ENCODE results near the gene DCAF4. TPM values are rescaled to one million over a fixed set of nuclear protein-coding genes. Genes with fewer than 3 reads are reported as not detected.

Gene DCAF4
- total RNA-seq, 4 donors from 2014 or later, result 29.0 to 45.0 (median 36.7) TPM

DNA sequence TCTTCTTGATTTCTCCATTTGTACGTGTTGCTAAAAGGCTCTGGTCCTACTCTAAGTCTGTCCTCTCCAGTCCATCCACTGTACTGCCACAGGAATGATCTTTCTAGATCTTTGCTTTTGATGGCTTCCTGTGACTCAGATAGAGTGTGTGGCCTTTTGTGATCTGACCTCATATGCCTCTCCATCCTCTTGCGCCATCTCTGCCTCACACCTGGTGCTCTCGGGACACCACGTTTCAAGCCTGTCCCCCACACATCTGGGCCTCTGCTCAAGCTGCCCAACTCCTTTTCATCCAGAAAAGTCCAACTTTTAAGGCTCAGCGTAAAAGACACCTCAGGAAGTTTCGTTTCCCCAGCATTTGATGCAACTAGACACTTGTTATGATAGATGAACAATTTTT is 39.0 kb downstream of the DCAF4 start:
- Histone ChIP-seq H3K36me3 (peaks cover 12% of the 10 kb centered on the region in 2 donors), H3K4me3 (replicated peaks in 1 of 3) (no peak overlapping the region), H3K4me1 (no peaks in the 10 kb centered on the region), H3K9me3 (no peaks in the 10 kb centered on the region), H3K27me3 (no peaks in the 10 kb centered on the region), H3K27ac (no peak overlapping the region)
- no peak for DNase-seq
- whole genome bisulfite sequencing, 2 donors, result 83 to 91% methylated on average over 6 of the region's 6 CpGs
- TF ChIP-seq POLR2A (IDR thresholded peaks at IDR 0.05), result no peak
- no peak for TF ChIP-seq CTCF (IDR thresholded peaks at IDR 0.05)
- intact Hi-C loops (cut with DNase I), result no loop called here

GRCh38 chr14:72966038-72966437 is 39.8 kb downstream of the DCAF4 start:
- TF ChIP-seq POLR2A (IDR thresholded peaks at IDR 0.05) (no peak), CTCF (IDR thresholded peaks at IDR 0.05) (no peak)
- WGBS, 2 donors, result 98% methylated on average over 6 of the region's 6 CpGs
- H3K27me3 ChIP-seq, result no peaks in the 10 kb centered on the region
- H3K27ac ChIP-seq, result no peak overlapping the region
- no peak overlapping the region for H3K4me3 ChIP-seq (replicated peaks in 1 of 3)
- intact Hi-C loops (cut with DNase I), result no loop called here
- H3K36me3 ChIP-seq, result peaks cover 18 to 19% of the 10 kb centered on the region in 2 donors
- no peak for DNase-seq
- H3K4me1 ChIP-seq, result no peaks in the 10 kb centered on the region
- no peaks in the 10 kb centered on the region for H3K9me3 ChIP-seq

DNA sequence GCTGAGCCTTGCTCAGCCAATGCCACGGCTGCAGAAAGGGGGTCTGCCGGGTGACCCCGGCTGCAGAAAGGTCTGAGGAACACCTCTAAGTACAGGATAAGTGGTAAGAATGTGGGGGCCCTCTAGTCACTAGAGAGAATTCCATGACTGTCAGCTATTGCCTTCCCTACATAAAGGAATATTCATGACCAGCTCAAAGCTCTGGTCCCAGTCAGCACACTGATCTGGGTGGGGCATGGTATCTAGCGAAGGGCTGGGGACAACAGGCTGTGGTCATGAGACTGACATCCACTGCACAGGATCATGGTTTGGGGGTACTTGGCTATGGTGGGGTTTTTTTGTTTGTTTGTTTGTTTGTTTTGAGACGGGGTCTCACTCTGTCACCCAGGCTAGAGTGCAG is 42.1 kb downstream of the DCAF4 start:
- DNase-seq, result no peak
- 96 to 100% methylated on average over 5 of the region's 5 CpGs for WGBS, 2 donors
- Histone ChIP-seq H3K9me3 (no peaks in the 10 kb centered on the region), H3K27ac (no peak overlapping the region), H3K36me3 (peaks cover 28 to 33% of the 10 kb centered on the region in 2 donors), H3K27me3 (no peaks in the 10 kb centered on the region), H3K4me1 (no peaks in the 10 kb centered on the region), H3K4me3 (replicated peaks in 1 of 3) (no peak overlapping the region)
- intact Hi-C loops (cut with DNase I), result no loop called here
- TF ChIP-seq CTCF (IDR thresholded peaks at IDR 0.05), result no peak
- TF ChIP-seq POLR2A (IDR thresholded peaks at IDR 0.05), result no peak

DNA sequence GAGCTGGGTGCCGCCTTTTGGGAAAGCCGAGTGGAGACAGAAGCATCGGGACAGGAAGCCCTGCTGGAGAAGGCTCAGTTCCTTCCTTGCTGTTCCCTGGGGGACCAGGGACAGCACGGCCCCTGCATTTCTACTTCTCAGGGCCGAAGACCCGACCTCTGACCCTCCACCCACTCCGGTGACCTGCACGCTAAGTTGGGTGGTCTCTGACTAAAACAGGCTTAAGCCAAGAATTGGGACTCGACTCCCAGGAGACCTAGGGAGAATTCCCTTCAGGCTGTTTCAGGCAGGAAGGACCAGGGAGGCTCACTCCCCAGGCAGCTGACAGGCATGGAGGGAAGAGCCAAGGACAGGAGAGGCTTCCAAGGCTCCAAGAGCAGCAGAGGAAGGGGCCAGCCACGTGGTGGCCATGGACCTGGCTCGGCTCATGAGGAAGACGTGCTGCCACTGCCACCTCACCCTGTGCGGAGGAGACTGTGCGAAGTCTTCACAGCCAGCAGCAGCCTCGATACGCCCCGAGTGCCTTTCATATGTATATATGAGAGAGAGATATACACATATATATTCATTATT is 43.9 kb downstream of the DCAF4 start:
- Histone ChIP-seq H3K4me3 (replicated peaks in 1 of 3) (no peak overlapping the region), H3K27ac (no peak overlapping the region), H3K27me3 (no peaks in the 10 kb centered on the region), H3K4me1 (no peaks in the 10 kb centered on the region), H3K36me3 (peaks cover 45 to 51% of the 10 kb centered on the region in 2 donors), H3K9me3 (no peaks in the 10 kb centered on the region)
- intact Hi-C loops (cut with DNase I), result no loop called here
- TF ChIP-seq CTCF (IDR thresholded peaks at IDR 0.05) (no peak), POLR2A (IDR thresholded peaks at IDR 0.05) (no peak)
- no peak for DNase-seq
- 83 to 89% methylated on average over 12 to 17 of the region's 17 CpGs for WGBS, 2 donors

DNA sequence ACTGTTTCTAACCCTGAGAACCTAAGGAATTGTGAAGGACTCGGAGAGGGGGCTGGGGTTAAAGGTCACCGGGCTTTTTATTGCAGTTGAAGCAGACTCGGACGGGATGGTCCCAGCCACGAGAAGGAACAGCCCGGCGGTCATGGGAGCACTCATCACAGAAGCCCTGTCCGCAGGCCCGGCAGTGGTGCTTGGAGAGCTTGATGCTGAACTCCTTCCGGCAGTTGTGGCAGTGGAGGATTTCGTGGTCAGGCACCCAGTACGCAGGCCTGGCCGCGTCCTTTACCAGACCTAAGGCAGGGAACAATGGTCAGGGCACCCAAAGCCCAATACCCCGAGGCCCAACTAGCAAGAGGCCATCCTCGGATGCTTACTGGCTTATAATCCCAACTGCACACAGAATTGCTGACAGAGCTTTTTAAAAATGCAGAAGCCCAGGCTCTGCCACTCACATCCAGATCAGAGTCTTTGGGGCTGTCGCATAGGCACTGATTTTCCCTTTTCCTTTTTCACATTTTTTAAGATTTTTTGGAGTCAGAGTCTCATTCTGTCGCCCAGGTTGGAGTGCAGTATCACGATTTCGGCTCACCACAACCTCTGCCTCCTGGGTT is 44.7 kb downstream of the DCAF4 start:
- intact Hi-C loops (cut with DNase I), result no loop called here

More for the DNA sequence above, 44.7 kb downstream of the DCAF4 start:
- Histone ChIP-seq H3K36me3 (peaks cover 53 to 59% of the 10 kb centered on the region in 2 donors), H3K4me3 (replicated peaks in 1 of 3) (no peak overlapping the region), H3K9me3 (no peaks in the 10 kb centered on the region), H3K4me1 (no peaks in the 10 kb centered on the region), H3K27ac (no peak overlapping the region), H3K27me3 (no peaks in the 10 kb centered on the region)
- WGBS, 2 donors, result 95 to 97% methylated on average over 12 to 18 of the region's 20 CpGs
- no peak for DNase-seq
- no peak for TF ChIP-seq CTCF (IDR thresholded peaks at IDR 0.05)
- no peak for TF ChIP-seq POLR2A (IDR thresholded peaks at IDR 0.05)

All from thyroid gland (tissue), 4 donors.